OCI-LY1 (cell line): ENCODE results near the gene CCDC12.

ENCODE experiments used
- EZH2 ChIP-seq: fragments of 200-600 bp; sonication (generic), shearing (Covaris generic); IDR thresholded peaks from 2 replicates; pipeline ENCODE4 v1.8.0; 2017; ENCODE audit warnings: borderline replicate concordance, mixed run types, mild to moderate bottlenecking, antibody characterized with exemption, low read length, moderate library complexity, mixed read lengths
- TF ChIP-seq, protein P1 (sequence below): fragments of 200-600 bp; sonication (generic), shearing (Covaris generic); IDR thresholded peaks from 2 replicates; pipeline ENCODE4 v1.5.1; 2017; ENCODE audit warnings: mild to moderate bottlenecking, antibody characterized with exemption, low read length, moderate library complexity, mixed read lengths

DNA sequence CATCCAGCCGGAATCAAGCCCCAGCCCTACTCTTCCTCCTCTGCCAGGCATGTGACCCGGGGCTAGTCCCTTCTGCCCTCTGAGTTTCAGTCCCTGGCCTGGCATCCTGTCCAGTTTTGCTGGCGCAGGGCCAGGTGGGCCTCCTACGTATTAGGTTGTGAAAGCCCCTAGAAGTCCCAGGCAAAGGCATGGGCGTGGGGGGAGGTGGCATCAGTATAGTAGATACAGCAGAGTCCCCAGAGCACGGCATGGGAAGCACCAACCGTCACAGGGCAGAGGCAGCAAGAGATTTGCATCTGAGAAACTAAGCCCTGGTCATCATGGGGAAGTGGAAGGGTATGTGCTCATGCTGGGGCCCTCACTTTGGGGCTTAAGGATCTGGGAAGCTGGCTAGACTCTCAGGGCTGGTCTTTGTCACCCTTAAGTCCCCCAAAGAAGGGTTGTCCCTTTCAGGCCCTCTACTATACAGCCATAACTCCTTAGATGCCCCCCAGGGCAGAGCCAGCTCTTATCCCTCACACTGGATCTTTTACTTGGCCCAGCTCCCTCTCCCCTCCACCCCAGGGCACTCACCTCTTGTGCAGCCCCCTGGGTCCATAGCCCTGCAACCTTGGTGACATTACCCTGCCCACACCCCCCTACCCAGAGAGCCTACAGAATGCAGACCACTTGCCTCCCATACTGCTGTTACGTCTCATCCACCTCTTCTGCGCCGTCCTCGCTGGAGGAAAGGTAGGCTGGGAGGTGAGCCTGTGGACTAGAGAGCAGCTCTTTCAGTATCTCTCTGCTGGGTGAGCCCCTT lies 14.2 kb upstream of the CCDC12 start:
- TF ChIP-seq, protein P1, sequence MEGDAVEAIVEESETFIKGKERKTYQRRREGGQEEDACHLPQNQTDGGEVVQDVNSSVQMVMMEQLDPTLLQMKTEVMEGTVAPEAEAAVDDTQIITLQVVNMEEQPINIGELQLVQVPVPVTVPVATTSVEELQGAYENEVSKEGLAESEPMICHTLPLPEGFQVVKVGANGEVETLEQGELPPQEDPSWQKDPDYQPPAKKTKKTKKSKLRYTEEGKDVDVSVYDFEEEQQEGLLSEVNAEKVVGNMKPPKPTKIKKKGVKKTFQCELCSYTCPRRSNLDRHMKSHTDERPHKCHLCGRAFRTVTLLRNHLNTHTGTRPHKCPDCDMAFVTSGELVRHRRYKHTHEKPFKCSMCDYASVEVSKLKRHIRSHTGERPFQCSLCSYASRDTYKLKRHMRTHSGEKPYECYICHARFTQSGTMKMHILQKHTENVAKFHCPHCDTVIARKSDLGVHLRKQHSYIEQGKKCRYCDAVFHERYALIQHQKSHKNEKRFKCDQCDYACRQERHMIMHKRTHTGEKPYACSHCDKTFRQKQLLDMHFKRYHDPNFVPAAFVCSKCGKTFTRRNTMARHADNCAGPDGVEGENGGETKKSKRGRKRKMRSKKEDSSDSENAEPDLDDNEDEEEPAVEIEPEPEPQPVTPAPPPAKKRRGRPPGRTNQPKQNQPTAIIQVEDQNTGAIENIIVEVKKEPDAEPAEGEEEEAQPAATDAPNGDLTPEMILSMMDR = no peak
- TF ChIP-seq EZH2 = no peak
